Mesodermal cell (in vitro differentiated cells): ENCODE data around the gene RMND5B. TPM values are rescaled to one million over a fixed set of nuclear protein-coding genes. Genes with fewer than 3 reads are reported as not detected.
"Not testable (repeated sequence)": the region's sequence is repeated elsewhere in the genome, so short reads cannot be mapped to it uniquely, and the experiment has no call there.

Experiments
- H3K27ac ChIP-seq: 2 replicates; pipeline ENCODE4 v1.7.0; 2013; ENCODE audit warnings: mild to moderate bottlenecking, low read depth, low read length, moderate library complexity; ENCODE audit not compliant: severe bottlenecking
- H3K36me3 ChIP-seq: 2 replicates; pipeline ENCODE4 v1.7.1; 2013; ENCODE audit warnings: mild to moderate bottlenecking, low read length, moderate library complexity; ENCODE audit not compliant: control insufficient read depth, insufficient read depth
- H3K4me1 ChIP-seq: one replicate; pipeline ENCODE4 v1.7.1; 2013; ENCODE audit warnings: mild to moderate bottlenecking, low read length; ENCODE audit not compliant: insufficient read depth, control insufficient read depth, poor library complexity, severe bottlenecking
- H3K4me3 ChIP-seq: 2 replicates; pipeline ENCODE4 v1.7.0; 2013; ENCODE audit warnings: low read length, control low read depth, mild to moderate bottlenecking; ENCODE audit not compliant: insufficient read depth, poor library complexity, severe bottlenecking; ENCODE audit errors: extremely low read depth
- H3K9me3 ChIP-seq: 2 replicates; pipeline ENCODE4 v1.7.1; 2013; ENCODE audit warnings: mild to moderate bottlenecking, low read length, moderate library complexity; ENCODE audit not compliant: control insufficient read depth
- WGBS, 2 experiments: methylation state at CpG; one replicate each; pipeline ENCODE4 v1.1.5; 2013; ENCODE audit warnings: missing lambda C conversion rate in 2 of 2; ENCODE audit not compliant: insufficient coverage in 2 of 2; 5-methylcytosine and 5-hydroxymethylcytosine counted together
- polyA plus RNA-seq, 2 experiments: library from polyadenylated mRNA; stranded (reverse); fragments of 50-300 nt; gene quantifications; one replicate each; pipeline ENCODE4 v1.2.3, GENCODE V29; 2013

Gene RMND5B, protein sequence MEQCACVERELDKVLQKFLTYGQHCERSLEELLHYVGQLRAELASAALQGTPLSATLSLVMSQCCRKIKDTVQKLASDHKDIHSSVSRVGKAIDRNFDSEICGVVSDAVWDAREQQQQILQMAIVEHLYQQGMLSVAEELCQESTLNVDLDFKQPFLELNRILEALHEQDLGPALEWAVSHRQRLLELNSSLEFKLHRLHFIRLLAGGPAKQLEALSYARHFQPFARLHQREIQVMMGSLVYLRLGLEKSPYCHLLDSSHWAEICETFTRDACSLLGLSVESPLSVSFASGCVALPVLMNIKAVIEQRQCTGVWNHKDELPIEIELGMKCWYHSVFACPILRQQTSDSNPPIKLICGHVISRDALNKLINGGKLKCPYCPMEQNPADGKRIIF
- 15.8 TPM for polyA plus RNA-seq (2013, experiment 1 of 2)
- 14.9 TPM for polyA plus RNA-seq (2013, experiment 2 of 2)

DNA sequence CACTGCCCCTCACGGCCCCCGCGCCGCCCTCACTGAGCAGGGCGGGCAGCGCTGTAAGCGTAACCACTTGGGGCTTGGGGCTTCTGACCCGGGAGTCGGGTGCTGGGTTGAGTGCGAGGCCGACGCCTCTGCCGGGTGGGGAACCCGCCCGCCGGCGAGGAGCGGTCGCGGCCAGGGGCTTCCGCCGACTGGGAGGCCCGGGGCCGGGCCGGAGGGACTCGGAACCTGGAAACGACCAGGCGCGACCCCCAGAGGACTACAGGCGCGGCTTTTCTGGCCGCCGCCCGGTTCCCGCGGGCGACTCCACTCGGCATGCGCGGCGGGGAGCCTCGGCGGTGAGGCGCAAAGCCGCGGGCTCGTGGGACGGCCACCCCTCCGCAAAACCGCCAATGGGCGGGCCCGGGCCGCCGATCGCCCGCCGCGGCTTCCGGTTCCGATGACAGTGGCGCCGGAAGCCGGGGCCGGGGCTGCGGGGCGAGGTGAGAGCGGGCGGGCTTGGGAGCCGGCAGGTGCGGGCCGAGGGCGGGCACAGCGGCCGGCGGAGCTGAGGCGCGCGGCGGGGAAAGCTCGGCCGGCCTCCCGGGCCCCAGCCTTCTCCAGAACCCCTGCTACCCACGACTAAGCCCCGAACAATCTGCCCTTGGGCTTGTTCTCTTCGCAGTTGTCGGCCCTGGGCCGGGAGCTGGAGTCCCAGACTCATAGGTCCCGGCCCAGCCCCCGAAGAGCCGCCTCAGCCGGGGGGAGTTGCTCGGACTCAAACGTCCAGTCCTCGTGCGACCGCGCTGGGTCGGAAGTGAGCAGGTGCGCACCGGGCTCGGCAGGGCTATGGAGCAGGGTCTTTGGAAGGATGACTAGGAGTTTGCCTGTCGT is at the start of gene RMND5B:
Gene RMND5B (plus strand): TSS at position 439 of the 870 bp plus-strand sequence. CDS start 7,106 bp downstream, outside the sequence.
- peaks cover 9% of the 10 kb centered on the region for H3K4me1 ChIP-seq
- peaks cover 9% of the 10 kb centered on the region for H3K36me3 ChIP-seq
- H3K4me3 ChIP-seq, result peak within 1 kb of the TSS; percentile 81
- peak within 1 kb of the TSS; percentile 79 for H3K27ac ChIP-seq
- H3K9me3 ChIP-seq, result no peaks in the 10 kb centered on the region
- 0 to 1% methylated on average over 55 to 97 of the region's 102 CpGs for WGBS, 2 experiments

DNA sequence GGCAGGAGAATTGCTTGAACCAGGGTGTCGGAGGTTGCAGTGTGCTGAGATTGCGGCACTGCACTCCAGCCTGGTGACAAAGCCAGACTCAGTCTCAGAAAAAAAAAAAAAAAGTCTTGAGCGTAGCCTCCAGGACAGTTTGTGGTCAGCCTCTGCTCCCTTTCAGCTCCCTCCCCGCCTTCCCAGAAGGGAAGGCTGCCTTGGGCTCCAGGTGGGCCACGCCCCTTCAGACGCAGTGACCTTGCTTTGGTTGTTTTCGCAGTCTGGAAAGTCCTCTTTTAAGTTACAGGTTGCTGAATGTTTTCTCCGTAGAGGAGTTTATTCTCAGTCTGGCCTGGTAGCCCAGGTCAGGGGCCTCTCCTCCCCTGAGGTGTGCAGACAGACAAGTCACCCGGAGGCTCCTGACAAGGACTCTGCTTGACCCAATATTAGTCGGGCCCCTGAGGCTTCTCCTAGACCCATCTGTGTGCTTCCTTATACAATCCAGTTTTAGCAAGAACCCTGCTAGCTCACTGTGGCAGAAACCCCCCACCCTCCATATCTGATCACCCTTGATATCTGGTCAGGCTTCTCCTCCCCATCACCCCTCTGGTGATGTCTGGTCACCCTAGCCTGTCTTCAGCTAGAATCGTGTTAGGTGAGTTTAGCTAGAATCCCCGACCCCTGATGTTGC is 49.1 kb upstream of the RMND5B start:
- H3K4me1 ChIP-seq, result no peaks in the 10 kb centered on the region
- WGBS, 2 experiments, result 74 to 86% methylated on average over 11 of the region's 12 CpGs
- no peaks in the 10 kb centered on the region for H3K9me3 ChIP-seq
- H3K27ac ChIP-seq, result no peak overlapping the region
- H3K36me3 ChIP-seq, result no peaks in the 10 kb centered on the region
- no peak overlapping the region for H3K4me3 ChIP-seq

DNA sequence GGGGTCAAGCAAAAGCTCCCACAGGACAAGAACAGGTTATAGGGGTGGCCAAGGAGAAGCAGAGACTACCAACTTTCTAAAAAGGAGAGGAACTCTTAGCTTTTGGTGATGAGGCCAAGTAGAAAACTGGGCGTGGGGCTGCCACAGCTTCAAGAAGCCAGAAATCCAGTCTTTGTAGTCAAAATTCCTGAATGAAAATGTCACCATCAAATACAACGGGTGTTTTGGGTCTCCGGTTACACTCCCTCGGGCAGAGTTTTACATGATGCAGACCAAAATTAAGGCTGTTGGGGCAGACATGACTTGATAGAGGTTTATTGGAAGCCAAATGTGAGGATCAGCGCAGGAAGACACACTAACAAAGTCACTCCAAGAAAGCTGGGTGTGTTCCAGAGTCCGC is 46.9 kb upstream of the RMND5B start:
- Histone ChIP-seq H3K27ac (no peak overlapping the region), H3K4me3 (no peak overlapping the region), H3K4me1 (no peaks in the 10 kb centered on the region), H3K9me3 (no peaks in the 10 kb centered on the region), H3K36me3 (no peaks in the 10 kb centered on the region)
- whole genome bisulfite sequencing, 2 experiments, result 62 to 92% methylated on average over 5 to 6 of the region's 6 CpGs

DNA sequence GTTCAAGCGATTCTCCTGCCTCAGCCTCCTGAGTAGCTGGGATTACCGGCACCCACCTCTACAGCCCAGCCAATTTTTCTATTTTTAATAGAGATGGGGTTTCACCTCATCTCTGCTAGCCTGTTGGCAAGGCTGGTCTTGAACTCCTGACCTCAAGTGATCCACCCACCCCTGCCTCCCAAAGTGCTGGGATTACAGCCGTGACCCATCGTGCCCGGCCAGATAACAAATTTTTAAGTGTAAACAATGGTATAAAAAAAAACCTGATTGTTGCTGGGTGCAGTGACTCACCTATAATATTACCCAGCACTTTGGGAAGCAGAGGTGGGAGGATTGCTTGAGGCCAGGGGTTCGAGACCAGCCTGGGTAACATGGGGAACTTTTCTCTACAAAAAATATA is 45.5 kb upstream of the RMND5B start:
- H3K4me3 ChIP-seq, result no peak overlapping the region
- no peaks in the 10 kb centered on the region for H3K4me1 ChIP-seq
- H3K36me3 ChIP-seq, result no peaks in the 10 kb centered on the region
- WGBS, 2 experiments, result 80% methylated on average over 1 of the region's 6 CpGs; no CpG with 5 or more reads in 1 of the 2 experiments
- H3K27ac ChIP-seq, result no peak overlapping the region
- H3K9me3 ChIP-seq, result no peaks in the 10 kb centered on the region

DNA sequence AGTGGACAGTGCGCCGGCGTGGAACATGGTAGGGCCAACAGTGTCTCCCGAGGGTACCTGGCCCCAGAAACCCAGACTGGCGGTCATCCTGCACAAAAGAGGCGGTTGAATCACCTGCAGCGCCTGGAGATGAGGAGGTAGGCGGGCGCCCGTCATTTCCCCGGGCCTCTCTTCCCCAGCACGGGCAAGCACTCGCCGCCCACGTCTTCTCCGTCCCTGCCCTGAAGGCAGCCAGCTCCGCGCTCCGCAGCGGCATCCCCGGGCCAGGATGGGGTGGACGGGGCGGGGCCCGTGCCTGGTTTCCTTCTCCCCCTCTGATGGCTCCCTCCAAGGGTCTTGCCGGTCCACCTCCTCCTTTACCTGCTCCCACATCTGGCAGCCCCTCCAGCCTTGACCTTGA is 44.5 kb upstream of the RMND5B start:
- no peaks in the 10 kb centered on the region for H3K36me3 ChIP-seq
- H3K4me3 ChIP-seq, result no peak overlapping the region
- no peak overlapping the region for H3K27ac ChIP-seq
- no peaks in the 10 kb centered on the region for H3K9me3 ChIP-seq
- H3K4me1 ChIP-seq, result no peaks in the 10 kb centered on the region
- WGBS, 2 experiments, result 90 to 97% methylated on average over 16 to 22 of the region's 25 CpGs

DNA sequence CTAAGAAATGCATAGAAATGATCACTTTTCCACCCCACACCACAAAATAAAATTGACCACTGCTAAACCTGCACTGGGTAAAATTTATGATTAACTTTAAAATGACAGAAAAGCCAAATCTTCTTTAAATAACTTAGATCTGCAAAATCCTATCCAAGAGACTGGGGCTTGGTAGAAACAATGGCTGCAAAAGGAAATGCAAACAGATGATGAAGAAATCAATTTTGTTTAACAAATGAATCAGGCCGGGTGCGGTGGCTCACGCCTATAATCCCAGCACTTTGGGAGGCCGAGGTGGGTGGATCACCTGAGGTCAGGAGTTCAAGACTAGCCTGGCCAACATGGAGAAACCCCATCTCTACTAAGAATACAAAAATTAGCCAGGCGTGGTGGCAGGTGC is 43.6 kb upstream of the RMND5B start:
- 100% methylated on average over 3 of the region's 5 CpGs; no CpG with 5 or more reads in 1 of the 2 experiments for WGBS, 2 experiments

DNA sequence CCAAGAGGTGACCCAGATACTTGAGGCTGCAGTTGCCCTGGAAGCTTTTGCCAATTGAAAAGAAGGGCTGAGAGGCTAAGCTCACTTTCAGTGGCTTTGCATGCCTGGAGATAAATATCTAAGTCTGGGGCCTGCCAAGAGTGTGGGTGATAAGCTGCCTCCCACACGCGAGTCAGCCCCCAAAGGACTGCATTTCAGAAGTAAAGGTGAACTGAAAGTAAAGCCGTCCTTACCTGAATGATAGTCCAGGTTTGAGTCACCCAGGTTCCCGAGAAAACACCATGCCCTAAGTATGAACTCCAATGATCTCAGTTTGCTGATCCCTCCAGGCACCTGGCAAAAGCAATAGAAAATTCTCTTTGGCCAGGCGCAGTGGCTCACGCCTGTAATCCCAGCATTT is 40.0 kb upstream of the RMND5B start:
- H3K9me3 ChIP-seq, result no peaks in the 10 kb centered on the region
- no peak overlapping the region for H3K27ac ChIP-seq
- H3K36me3 ChIP-seq, result no peaks in the 10 kb centered on the region
- H3K4me3 ChIP-seq, result no peak overlapping the region
- WGBS, 2 experiments, result 82 to 96% methylated on average over 6 of the region's 6 CpGs
- no peaks in the 10 kb centered on the region for H3K4me1 ChIP-seq

More for the DNA sequence above, 43.6 kb upstream of the RMND5B start:
- H3K9me3 ChIP-seq, H3K27ac ChIP-seq, H3K36me3 ChIP-seq, H3K4me3 ChIP-seq, H3K4me1 ChIP-seq: not testable (repeated sequence)

DNA sequence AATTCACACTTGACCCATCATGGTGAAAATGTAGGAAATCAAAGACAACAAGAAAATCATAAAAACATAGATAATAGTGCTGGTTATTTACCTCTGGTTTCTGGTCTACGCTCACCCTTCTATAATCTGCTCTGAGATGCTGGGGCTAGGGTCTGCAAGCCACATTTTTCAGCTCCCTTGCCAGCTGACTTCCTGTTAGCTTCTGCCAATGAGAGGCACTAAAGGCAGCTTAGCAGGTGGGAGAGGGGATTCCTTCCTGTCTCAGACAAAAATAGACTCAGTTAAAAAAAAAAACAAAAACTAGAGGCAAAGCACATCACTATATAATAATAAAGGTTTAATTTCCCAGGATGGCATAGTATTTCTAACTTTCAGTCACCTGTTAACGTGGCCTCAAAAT is 37.7 kb upstream of the RMND5B start:
- no peaks in the 10 kb centered on the region for H3K9me3 ChIP-seq
- H3K4me1 ChIP-seq, result no peaks in the 10 kb centered on the region
- H3K27ac ChIP-seq, result no peak overlapping the region
- no peak overlapping the region for H3K4me3 ChIP-seq
- WGBS, 2 experiments, result no CpG with 5 or more reads among the region's 2 CpGs
- no peaks in the 10 kb centered on the region for H3K36me3 ChIP-seq

DNA sequence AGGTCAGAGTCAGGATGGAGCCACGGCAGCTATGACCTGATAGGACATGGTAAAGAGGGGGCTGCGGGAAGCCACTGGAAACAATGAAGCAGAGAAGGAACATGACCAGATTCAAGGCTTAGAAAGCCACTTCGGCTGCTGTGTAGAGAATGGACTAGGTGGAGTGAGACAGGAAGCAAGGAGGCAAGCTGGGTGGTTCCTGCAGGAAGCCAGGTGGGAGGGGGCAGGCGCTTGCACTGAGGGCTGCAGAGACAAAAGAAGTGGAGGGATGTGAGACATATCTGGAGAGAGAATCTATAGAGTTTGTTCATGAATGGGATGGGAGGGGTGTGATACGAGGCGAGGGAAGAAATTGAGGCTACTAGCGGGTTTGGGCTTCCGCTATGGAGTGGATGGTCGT is 36.5 kb upstream of the RMND5B start:
- no peaks in the 10 kb centered on the region for H3K9me3 ChIP-seq
- no peaks in the 10 kb centered on the region for H3K36me3 ChIP-seq
- WGBS, 2 experiments, result 86 to 95% methylated on average over 9 of the region's 9 CpGs
- H3K4me1 ChIP-seq, result no peaks in the 10 kb centered on the region
- no peak overlapping the region for H3K4me3 ChIP-seq
- H3K27ac ChIP-seq, result no peak overlapping the region

DNA sequence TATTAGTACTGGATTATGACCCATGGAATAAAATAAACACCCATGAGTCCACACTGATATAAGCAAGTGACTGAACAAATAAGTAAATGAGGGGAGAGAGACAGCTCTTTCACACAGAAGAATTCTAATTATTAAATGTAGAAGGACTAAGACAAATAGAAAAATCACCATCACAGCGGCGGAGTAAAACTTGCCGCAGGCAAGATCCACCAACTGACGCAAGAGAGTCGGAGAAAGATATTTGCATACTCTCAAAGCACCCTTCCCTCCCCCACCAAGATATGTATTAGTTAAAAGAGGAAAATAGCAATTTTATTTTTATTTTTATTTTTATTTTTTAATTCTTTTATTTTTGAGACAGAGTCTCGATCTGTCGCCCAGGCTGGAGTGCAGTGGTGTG is 32.1 kb upstream of the RMND5B start:
- Histone ChIP-seq H3K4me1 (no peaks in the 10 kb centered on the region), H3K9me3 (no peaks in the 10 kb centered on the region), H3K27ac (no peak overlapping the region), H3K4me3 (no peak overlapping the region), H3K36me3 (no peaks in the 10 kb centered on the region)
- WGBS, 2 experiments, result 87 to 93% methylated on average over 2 of the region's 7 CpGs
